Transverse colon (tissue), 4 donors: Measurements from ENCODE around the gene SLC36A4. TPM values are rescaled to one million over a fixed set of nuclear protein-coding genes. Genes with fewer than 3 reads are reported as not detected.

Experiments
- DNase-seq: peaks from one replicate; pipeline ENCODE4 v3.0.0-alpha.2; 2019
- H3K27ac ChIP-seq, 4 donors: fragments of 200-600 bp; sonication (generic); 2 replicates each; pipeline ENCODE4 v1.5.1; 2016 to 2018; ENCODE audit warnings: inconsistent platforms in 4 of 4
- H3K27me3 ChIP-seq: fragments of 200-600 bp; sonication (generic); 2 replicates; pipeline ENCODE4 v1.5.1; 2017; ENCODE audit warnings: inconsistent platforms
- H3K36me3 ChIP-seq, 4 donors: fragments of 200-600 bp; sonication (generic); 2 replicates each; pipeline ENCODE4 v1.5.1; 2017 to 2019; ENCODE audit warnings: inconsistent platforms in 4 of 4
- H3K4me1 ChIP-seq, 4 donors: fragments of 200-600 bp; sonication (generic); 2 replicates each; pipeline ENCODE4 v1.5.1; 2017 to 2020; ENCODE audit warnings: inconsistent platforms in 4 of 4
- H3K4me3 ChIP-seq, 4 donors: fragments of 200-600 bp; sonication (generic); 1 replicate in 1 of 4; 2 replicates in 3 of 4; pipeline versions ENCODE4 v1.5.1 to v1.6.1; 2017 to 2019; ENCODE audit warnings: inconsistent platforms in 4 of 4
- H3K9me3 ChIP-seq, 2 donors: fragments of 200-600 bp; sonication (generic); 2 replicates each; pipeline ENCODE4 v1.5.1; 2017 to 2019; ENCODE audit warnings: inconsistent platforms in 2 of 2
- EP300 ChIP-seq: sonication (generic); formaldehyde crosslinking; IDR thresholded peaks from one replicate; pipeline ENCODE4 v1.6.1; 2017; ENCODE audit warnings: antibody characterized with exemption, low read depth
- POLR2A ChIP-seq: fragments of 450-650 bp; IDR thresholded peaks from one replicate; pipeline ENCODE4 v1.6.1; 2016; ENCODE audit warnings: antibody characterized with exemption, mild to moderate bottlenecking, moderate library complexity
- POLR2AphosphoS5 ChIP-seq, 3 donors: sonication (generic); formaldehyde crosslinking; IDR thresholded peaks; one replicate each; pipeline ENCODE4 v1.6.1; 2016; ENCODE audit warnings: antibody characterized with exemption in 3 of 3
- WGBS, 2 donors: methylation state at CpG; one replicate each; pipeline ENCODE4 v1.1.5; 2018; ENCODE audit warnings: low coverage in 1 of 2; 5-methylcytosine and 5-hydroxymethylcytosine counted together
- in situ Hi-C, 4 donors: fragments of 200-750 bp; cut with MboI; loops; one replicate each; pipeline versions ENCODE4 v1.15.0 to v1.15.1; 2017; ENCODE audit warnings: low sequenced_read_pairs in 3 of 4, low pct_ligation_motif_present in 1 of 4, low pct_unique_long_range_greater_than_20kb in 1 of 4
- intact Hi-C: fragments of 100-400 bp; cut with DNase I; formaldehyde crosslinking; loops from one replicate; pipeline ENCODE4 v1.15.1; 2023; ENCODE audit warnings: low total_unique reads
- total RNA-seq, 4 donors: library from RNA; depleted of rRNA; stranded (reverse); fragments of >200 nt; gene quantifications; one replicate each; pipeline ENCODE4 v1.1.0, GENCODE V29; 2016
- TF ChIP-seq, protein P1 (sequence below), 5 experiments: fragments of 200-600 bp in 3 of 5; fragments of 450-650 bp in 2 of 5; sonication (generic) in 3 of 5; IDR thresholded peaks; 1 replicate in 2 of 5; 2 replicates in 3 of 5; pipeline ENCODE4 v1.5.1; 2016 to 2017; ENCODE audit warnings: antibody characterized with exemption in 5 of 5, inconsistent platforms in 3 of 5, mild to moderate bottlenecking in 2 of 5, moderate library complexity in 1 of 5

SLC36A4 gene
- total RNA-seq, 4 donors from 2014 or later: 11.7 to 90.5 (median 31.7) TPM

DNA sequence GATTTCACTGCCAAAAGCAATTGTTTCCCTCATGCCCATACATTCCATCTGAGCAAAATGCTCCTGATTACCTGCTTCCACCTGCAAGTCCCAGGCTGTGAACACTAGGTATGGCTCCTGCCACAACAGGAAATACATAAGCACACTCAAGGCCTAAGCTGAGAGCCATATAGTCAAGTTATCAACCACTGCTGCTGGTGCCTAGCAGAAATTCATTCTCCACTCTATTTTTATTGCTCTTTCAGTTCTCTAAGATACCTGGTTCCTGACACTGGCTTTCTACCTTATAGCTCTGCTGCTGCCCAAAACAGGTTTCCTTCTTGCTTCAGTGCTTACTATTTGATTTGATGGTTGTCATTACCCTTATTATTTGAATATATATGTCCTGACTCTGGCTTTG, 31.6 kb downstream of the SLC36A4 start:
- in situ Hi-C loops (no loop called here), intact Hi-C loops (no loop called here)
- no peak for DNase-seq
- Histone ChIP-seq H3K27ac (no peak overlapping the region), H3K9me3 (no peaks in the 10 kb centered on the region), H3K27me3 (no peaks in the 10 kb centered on the region), H3K4me1 (no peaks in the 10 kb centered on the region), H3K4me3 (no peak overlapping the region), H3K36me3 (peaks cover 0 to 5% (median 0%) of the 10 kb centered on the region in 4 donors)
- TF ChIP-seq, protein P1, sequence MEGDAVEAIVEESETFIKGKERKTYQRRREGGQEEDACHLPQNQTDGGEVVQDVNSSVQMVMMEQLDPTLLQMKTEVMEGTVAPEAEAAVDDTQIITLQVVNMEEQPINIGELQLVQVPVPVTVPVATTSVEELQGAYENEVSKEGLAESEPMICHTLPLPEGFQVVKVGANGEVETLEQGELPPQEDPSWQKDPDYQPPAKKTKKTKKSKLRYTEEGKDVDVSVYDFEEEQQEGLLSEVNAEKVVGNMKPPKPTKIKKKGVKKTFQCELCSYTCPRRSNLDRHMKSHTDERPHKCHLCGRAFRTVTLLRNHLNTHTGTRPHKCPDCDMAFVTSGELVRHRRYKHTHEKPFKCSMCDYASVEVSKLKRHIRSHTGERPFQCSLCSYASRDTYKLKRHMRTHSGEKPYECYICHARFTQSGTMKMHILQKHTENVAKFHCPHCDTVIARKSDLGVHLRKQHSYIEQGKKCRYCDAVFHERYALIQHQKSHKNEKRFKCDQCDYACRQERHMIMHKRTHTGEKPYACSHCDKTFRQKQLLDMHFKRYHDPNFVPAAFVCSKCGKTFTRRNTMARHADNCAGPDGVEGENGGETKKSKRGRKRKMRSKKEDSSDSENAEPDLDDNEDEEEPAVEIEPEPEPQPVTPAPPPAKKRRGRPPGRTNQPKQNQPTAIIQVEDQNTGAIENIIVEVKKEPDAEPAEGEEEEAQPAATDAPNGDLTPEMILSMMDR (IDR thresholded peaks at IDR 0.05): no peak
- TF ChIP-seq EP300: no peak
- TF ChIP-seq POLR2AphosphoS5 (IDR thresholded peaks at IDR 0.05): no peak
- no peak for TF ChIP-seq POLR2A

DNA sequence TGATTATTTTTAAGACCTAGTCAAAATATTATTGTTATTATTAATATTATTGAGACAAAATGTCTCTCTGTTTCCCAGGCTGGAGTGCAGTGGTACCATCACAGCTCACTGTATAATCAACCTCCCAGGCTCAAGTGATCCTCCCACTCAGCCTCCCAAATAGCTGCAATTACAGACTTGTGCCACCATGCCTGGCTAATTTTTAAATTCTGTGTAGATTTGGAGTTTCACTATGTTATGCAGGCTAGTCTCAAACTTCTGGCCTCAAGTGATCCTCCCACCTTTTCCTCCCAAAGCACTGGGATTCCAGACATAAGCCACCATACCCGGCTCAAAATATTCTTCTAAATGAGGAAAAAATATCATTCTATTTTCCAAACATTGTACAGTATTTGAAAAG, 37.0 kb downstream of the SLC36A4 start:
- intact Hi-C loops (no loop called here), in situ Hi-C loops (no loop called here)
- H3K27me3 ChIP-seq: no peaks in the 10 kb centered on the region
- H3K4me3 ChIP-seq: no peak overlapping the region
- H3K9me3 ChIP-seq: no peaks in the 10 kb centered on the region
- WGBS, 2 donors: 97 to 100% methylated on average over 1 of the region's 1 CpG
- TF ChIP-seq, protein P1 (IDR thresholded peaks at IDR 0.05): no peak
- TF ChIP-seq EP300: no peak
- H3K36me3 ChIP-seq: peaks cover 0 to 5% (median 0%) of the 10 kb centered on the region in 4 donors
- H3K4me1 ChIP-seq: no peaks in the 10 kb centered on the region
- H3K27ac ChIP-seq: no peak overlapping the region
- no peak for DNase-seq

DNA sequence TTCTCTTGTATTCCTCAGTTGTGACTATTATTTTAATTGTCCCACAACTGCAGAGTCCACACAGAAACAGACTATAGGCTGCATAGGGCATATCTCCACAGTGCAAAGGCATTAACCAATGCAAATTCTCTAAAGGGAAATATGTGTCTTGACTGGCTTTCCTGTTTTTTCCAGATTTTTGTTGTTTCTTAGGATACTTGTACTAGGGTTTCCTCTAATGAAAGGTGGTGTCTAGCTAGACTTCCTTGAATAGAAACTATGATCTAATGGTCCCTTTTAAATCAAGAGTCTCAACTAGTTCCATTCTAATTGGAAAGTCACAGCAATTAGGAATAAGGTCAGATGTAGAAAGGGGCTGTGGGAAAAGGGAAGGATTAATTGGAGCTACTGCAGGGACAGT, 37.6 kb downstream of the SLC36A4 start:
- no peaks in the 10 kb centered on the region for H3K27me3 ChIP-seq
- H3K4me3 ChIP-seq: no peak overlapping the region
- no peaks in the 10 kb centered on the region for H3K9me3 ChIP-seq
- no peaks in the 10 kb centered on the region for H3K4me1 ChIP-seq
- DNase-seq: no peak
- intact Hi-C loops (no loop called here), in situ Hi-C loops (no loop called here)
- H3K27ac ChIP-seq: no peak overlapping the region
- no peak for TF ChIP-seq POLR2AphosphoS5 (IDR thresholded peaks at IDR 0.05)
- TF ChIP-seq POLR2A: no peak
- TF ChIP-seq, protein P1 (IDR thresholded peaks at IDR 0.05): no peak
- TF ChIP-seq EP300: no peak
- H3K36me3 ChIP-seq: peaks cover 0 to 5% (median 0%) of the 10 kb centered on the region in 4 donors

DNA sequence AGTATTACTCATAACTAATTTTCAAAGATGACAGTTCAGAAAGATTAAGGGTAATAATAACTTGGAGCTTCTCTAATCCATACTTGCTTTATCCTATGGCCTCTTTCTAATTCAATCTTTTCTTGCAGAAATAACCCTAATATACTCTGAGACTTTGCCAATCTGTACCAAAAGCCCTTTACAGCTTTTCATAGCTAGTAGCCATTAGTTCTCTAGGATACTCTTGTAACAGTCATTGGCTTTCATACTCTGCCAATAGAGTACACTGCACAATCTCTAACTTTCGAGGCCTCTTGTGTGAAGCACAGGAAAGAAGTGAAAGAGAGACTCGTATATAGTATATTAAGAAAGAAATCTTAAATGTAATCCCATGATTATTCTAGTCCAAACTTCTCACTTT, 38.1 kb downstream of the SLC36A4 start:
- Histone ChIP-seq H3K4me1 (no peaks in the 10 kb centered on the region), H3K27me3 (no peaks in the 10 kb centered on the region), H3K27ac (no peak overlapping the region), H3K36me3 (peaks cover 0 to 3% (median 0%) of the 10 kb centered on the region in 4 donors), H3K9me3 (no peaks in the 10 kb centered on the region), H3K4me3 (no peak overlapping the region)
- intact Hi-C loops: no loop called here
- WGBS, 2 donors: 72 to 87% methylated on average over 2 of the region's 2 CpGs
- in situ Hi-C loops: no loop called here
- no peak for DNase-seq
- TF ChIP-seq POLR2A (no peak), POLR2AphosphoS5 (IDR thresholded peaks at IDR 0.05) (no peak), EP300 (no peak)
- TF ChIP-seq, protein P1 (IDR thresholded peaks at IDR 0.05): no peak
